GM19328 (cell line): ENCODE measurements around the gene IL18RAP.

Experiments
- ATAC-seq: cut with Tn5 transposase; IDR thresholded peaks from one replicate; pipeline ENCODE4 v1.9.1; 2021; ENCODE audit warnings: mild to moderate bottlenecking, moderate library complexity; ENCODE audit not compliant: unreplicated experiment

Gene IL18RAP

DNA sequence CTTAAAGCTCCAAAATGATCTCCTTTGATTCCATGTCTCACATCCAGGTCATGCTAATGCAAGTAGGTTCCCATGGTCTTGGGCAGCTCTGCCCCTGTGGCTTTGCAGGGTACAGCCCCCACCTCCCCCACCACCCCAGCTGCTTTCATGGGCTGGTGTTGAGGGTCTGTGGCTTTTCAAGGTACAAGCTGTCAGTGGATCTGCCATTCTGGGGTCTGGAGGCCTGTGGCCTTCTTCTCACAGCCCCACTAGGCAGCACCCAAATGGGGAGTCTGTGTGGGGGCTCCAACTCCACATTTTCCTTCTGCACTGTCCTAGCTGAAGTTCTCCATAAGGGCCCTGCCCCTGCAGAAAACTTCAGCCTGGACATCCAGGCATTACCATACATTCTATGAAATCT is 69.0 kb downstream of the IL18RAP start:
- no peak for ATAC-seq

DNA sequence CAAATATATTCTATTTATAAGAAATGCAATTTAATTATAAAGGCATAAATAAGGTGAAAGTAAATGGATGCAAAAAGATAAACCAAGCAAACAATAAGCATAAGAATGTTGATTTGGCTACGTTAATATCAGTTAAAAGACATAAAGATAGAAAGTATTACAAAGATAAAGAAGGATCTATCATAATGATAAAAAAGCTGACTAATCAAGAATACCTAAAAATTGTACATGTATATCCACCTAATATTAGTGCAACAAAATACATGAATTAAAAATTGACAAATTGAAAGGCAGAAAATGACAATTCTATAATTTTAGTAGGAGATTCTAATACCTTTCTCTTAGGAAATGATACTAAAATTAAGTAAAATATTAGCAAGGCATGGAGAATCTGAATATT is 71.6 kb downstream of the IL18RAP start:
- no peak for ATAC-seq

DNA sequence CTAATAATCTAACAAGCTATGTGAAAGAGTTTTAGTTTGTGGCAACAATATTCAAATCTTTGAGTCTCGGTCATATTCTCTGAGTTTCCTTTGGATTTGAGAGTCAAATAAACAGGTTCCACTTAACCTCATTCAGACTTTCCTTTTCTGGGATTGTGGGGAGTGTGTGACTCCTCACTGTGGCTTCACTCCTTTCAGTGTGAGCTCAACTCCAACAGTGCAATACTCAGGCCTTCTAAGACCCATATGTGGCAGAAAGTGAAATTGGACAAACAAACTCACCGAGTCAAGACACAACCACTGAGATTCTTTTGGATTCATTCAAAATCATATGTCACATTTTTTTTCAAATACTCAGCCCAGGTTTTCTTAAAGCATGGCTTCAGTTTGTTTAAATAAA is 75.5 kb downstream of the IL18RAP start:
- ATAC-seq, result no peak

DNA sequence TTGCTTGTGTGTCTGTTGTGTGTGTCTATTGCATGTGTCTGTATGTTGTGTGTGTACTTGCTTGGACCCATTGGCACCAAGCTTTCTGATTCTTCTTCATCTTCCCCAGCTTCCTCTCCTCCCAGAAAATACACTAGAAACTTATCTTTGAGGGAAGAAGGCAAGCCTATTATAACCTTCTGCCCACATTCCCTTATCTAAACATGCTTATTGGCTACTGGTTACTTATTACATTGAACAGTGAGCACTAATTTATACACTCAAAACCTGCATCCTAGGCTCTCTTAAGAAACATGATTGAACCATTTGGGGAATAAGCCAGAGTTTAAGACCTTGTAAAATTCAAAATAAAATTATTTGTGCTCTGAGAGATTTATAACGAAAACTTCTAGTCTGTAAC is 76.6 kb downstream of the IL18RAP start:
- no peak for ATAC-seq
